ENCODE results near the gene ADISSP. TPM values are rescaled to one million over a fixed set of nuclear protein-coding genes. Genes with fewer than 3 reads are reported as not detected.
A peak's percentile ranks its signal among the peaks of the same experiment; 100 is the strongest.

The ADISSP gene
- total RNA-seq, 8 experiments from 2014 or later: 18.1 to 60.6 (median 35.5) TPM

- WGBS, 10 experiments: 68 to 100% (median 90%) methylated on average over 1 to 8 of the region's 8 CpGs; no CpG with 5 or more reads in 4 of the 10 experiments
- no peak overlapping the region for H3K27ac ChIP-seq
- H3K4me3 ChIP-seq: no peak overlapping the region
- ATAC-seq (replicated peaks in 6 of 8): no peak
- peaks cover 0 to 4% of the 10 kb centered on the region in 2 donors for H3K4me1 ChIP-seq (replicated peaks in 1 of 2)
- in situ Hi-C loops (cut with MboI; ENCODE audit: low pct_unique_long_range_greater_than_20kb in 2 of 9, low sequenced_read_pairs in 9 of 9, unreplicated experiment in 9 of 9): no loop called here
Observed at GRCh38 chr20:3723284-3723683, 44.3 kb downstream of the ADISSP start.

GRCh38 chr20:3721912-3722311 is 45.6 kb downstream of the ADISSP start:
- H3K4me3 ChIP-seq: no peak overlapping the region
- in situ Hi-C loops (cut with MboI; ENCODE audit: low pct_unique_long_range_greater_than_20kb in 2 of 9, low sequenced_read_pairs in 9 of 9, unreplicated experiment in 9 of 9): no loop called here
- WGBS, 10 experiments: 80 to 97% (median 87%) methylated on average over 1 to 4 of the region's 4 CpGs
- no peaks in the 10 kb centered on the region for H3K4me1 ChIP-seq (replicated peaks in 1 of 2)
- no peak overlapping the region for H3K27ac ChIP-seq
- ATAC-seq (replicated peaks in 6 of 8): no peak

- in situ Hi-C loops (cut with MboI; ENCODE audit: low pct_unique_long_range_greater_than_20kb in 2 of 9, low sequenced_read_pairs in 9 of 9, unreplicated experiment in 9 of 9): no loop called here
- 17 to 75% (median 60%) methylated on average over 1 to 6 of the region's 6 CpGs for WGBS, 10 experiments
- ATAC-seq (replicated peaks in 6 of 8): no peak
- no peak overlapping the region for H3K27ac ChIP-seq
- no peaks in the 10 kb centered on the region for H3K4me1 ChIP-seq (replicated peaks in 1 of 2)
- H3K4me3 ChIP-seq: no peak overlapping the region
Observed at GRCh38 chr20:3720626-3721025, 46.9 kb downstream of the ADISSP start.

- no peak overlapping the region for H3K27ac ChIP-seq
- WGBS, 10 experiments: 14 to 100% (median 63%) methylated on average over 1 to 2 of the region's 2 CpGs
- in situ Hi-C loops (cut with MboI; ENCODE audit: low pct_unique_long_range_greater_than_20kb in 2 of 9, low sequenced_read_pairs in 9 of 9, unreplicated experiment in 9 of 9): no loop called here
Observed at GRCh38 chr20:3720068-3720467, 47.5 kb downstream of the ADISSP start.

GRCh38 chr20:3719046-3719445 is 48.5 kb downstream of the ADISSP start:
- Histone ChIP-seq H3K4me1 (replicated peaks in 1 of 2) (no peaks in the 10 kb centered on the region), H3K4me3 (no peak overlapping the region), H3K27ac (no peak overlapping the region)
- no peak for ATAC-seq (replicated peaks in 6 of 8)
- in situ Hi-C loops (cut with MboI; ENCODE audit: low pct_unique_long_range_greater_than_20kb in 2 of 9, low sequenced_read_pairs in 9 of 9, unreplicated experiment in 9 of 9): no loop called here
- WGBS, 10 experiments: 82 to 100% (median 90%) methylated on average over 2 to 4 of the region's 4 CpGs; no CpG with 5 or more reads in 5 of the 10 experiments

More at GRCh38 chr20:3720068-3720467, 47.5 kb downstream of the ADISSP start:
- H3K4me1 ChIP-seq (replicated peaks in 1 of 2): no peaks in the 10 kb centered on the region
- H3K4me3 ChIP-seq: no peak overlapping the region
- ATAC-seq (replicated peaks in 6 of 8): no peak

- H3K27ac ChIP-seq: no peak overlapping the region
- no peaks in the 10 kb centered on the region for H3K4me1 ChIP-seq (replicated peaks in 1 of 2)
- H3K4me3 ChIP-seq: no peak overlapping the region
- ATAC-seq (replicated peaks in 6 of 8): peak; percentile 64 to 99 (median 84)
- WGBS, 10 experiments: 22 to 91% (median 71%) methylated on average over 1 to 3 of the region's 4 CpGs; no CpG with 5 or more reads in 5 of the 10 experiments
- in situ Hi-C loops (cut with MboI; ENCODE audit: low pct_unique_long_range_greater_than_20kb in 2 of 9, low sequenced_read_pairs in 9 of 9, unreplicated experiment in 9 of 9): no loop called here
Observed at GRCh38 chr20:3716195-3716834, 51.2 kb downstream of the ADISSP start.

- ATAC-seq (replicated peaks in 6 of 8): no peak
- WGBS, 10 experiments: 60 to 90% (median 84%) methylated on average over 1 to 3 of the region's 4 CpGs; no CpG with 5 or more reads in 6 of the 10 experiments
- H3K4me3 ChIP-seq: no peak overlapping the region
- in situ Hi-C loops (cut with MboI; ENCODE audit: low pct_unique_long_range_greater_than_20kb in 2 of 9, low sequenced_read_pairs in 9 of 9, unreplicated experiment in 9 of 9): no loop called here
- no peaks in the 10 kb centered on the region for H3K4me1 ChIP-seq (replicated peaks in 1 of 2)
- no peak overlapping the region for H3K27ac ChIP-seq
Observed at GRCh38 chr20:3714092-3714491, 53.5 kb downstream of the ADISSP start.

GRCh38 chr20:3712279-3712873 is 55.2 kb downstream of the ADISSP start, which contains the start of gene SIGLEC1:
Gene SIGLEC1, minus strand, starts transcription at chr20:3712600. Its CDS starts 5,472 bp downstream, at chr20:3707128.
- no peak for ATAC-seq (replicated peaks in 6 of 8)
- WGBS, 10 experiments: 80 to 100% (median 83%) methylated on average over 1 to 3 of the region's 15 CpGs; no CpG with 5 or more reads in 6 of the 10 experiments
- no peak within 1 kb of the TSS for H3K27ac ChIP-seq
- in situ Hi-C loops (cut with MboI; ENCODE audit: low pct_unique_long_range_greater_than_20kb in 2 of 9, low sequenced_read_pairs in 9 of 9, unreplicated experiment in 9 of 9): no loop called here
- H3K4me3 ChIP-seq: no peak within 1 kb of the TSS
- no peaks in the 10 kb centered on the region for H3K4me1 ChIP-seq (replicated peaks in 1 of 2)

- in situ Hi-C loops (cut with MboI; ENCODE audit: low pct_unique_long_range_greater_than_20kb in 2 of 9, low sequenced_read_pairs in 9 of 9, unreplicated experiment in 9 of 9): no loop called here
- ATAC-seq (replicated peaks in 6 of 8): no peak
- Histone ChIP-seq H3K4me3 (no peak overlapping the region), H3K27ac (no peak overlapping the region), H3K4me1 (replicated peaks in 1 of 2) (no peaks in the 10 kb centered on the region)
- 20 to 93% (median 68%) methylated on average over 1 to 4 of the region's 4 CpGs; no CpG with 5 or more reads in 4 of the 10 experiments for WGBS, 10 experiments
Observed at GRCh38 chr20:3711484-3711941, 56.0 kb downstream of the ADISSP start.

- in situ Hi-C loops (cut with MboI; ENCODE audit: low pct_unique_long_range_greater_than_20kb in 2 of 9, low sequenced_read_pairs in 9 of 9, unreplicated experiment in 9 of 9): no loop called here
- Histone ChIP-seq H3K27ac (no peak overlapping the region), H3K4me1 (replicated peaks in 1 of 2) (no peaks in the 10 kb centered on the region), H3K4me3 (no peak overlapping the region)
- WGBS, 10 experiments: 10 to 94% (median 49%) methylated on average over 1 to 13 of the region's 18 CpGs; no CpG with 5 or more reads in 4 of the 10 experiments
- ATAC-seq (replicated peaks in 6 of 8): peak in 7 of 8 experiments; percentile 2 to 60 (median 37)
Observed at GRCh38 chr20:3710703-3711483, 56.7 kb downstream of the ADISSP start.

GRCh38 chr20:3710011-3710466 is 57.5 kb downstream of the ADISSP start:
- Histone ChIP-seq H3K27ac (no peak overlapping the region), H3K4me1 (replicated peaks in 1 of 2) (no peaks in the 10 kb centered on the region), H3K4me3 (no peak overlapping the region)
- 15 to 83% (median 61%) methylated on average over 1 to 4 of the region's 6 CpGs; no CpG with 5 or more reads in 6 of the 10 experiments for WGBS, 10 experiments
- ATAC-seq (replicated peaks in 6 of 8): peak in 4 of 8 experiments; percentile 7 to 89 (median 83)
- in situ Hi-C loops (cut with MboI; ENCODE audit: low pct_unique_long_range_greater_than_20kb in 2 of 9, low sequenced_read_pairs in 9 of 9, unreplicated experiment in 9 of 9): no loop called here

GRCh38 chr20:3707508-3707899 is 60.0 kb downstream of the ADISSP start:
- no peak for ATAC-seq (replicated peaks in 6 of 8)
- Histone ChIP-seq H3K4me3 (no peak overlapping the region), H3K4me1 (replicated peaks in 1 of 2) (no peaks in the 10 kb centered on the region), H3K27ac (no peak overlapping the region)
- in situ Hi-C loops (cut with MboI; ENCODE audit: low pct_unique_long_range_greater_than_20kb in 2 of 9, low sequenced_read_pairs in 9 of 9, unreplicated experiment in 9 of 9): no loop called here
- 67 to 100% (median 89%) methylated on average over 1 to 3 of the region's 3 CpGs; no CpG with 5 or more reads in 3 of the 10 experiments for WGBS, 10 experiments
